MV-4-11 (cell line): ENCODE measurements around the gene CD34.
"Not testable (repeated sequence)": the region's sequence is repeated elsewhere in the genome, so short reads cannot be mapped to it uniquely, and the experiment has no call there.

Source experiments
- DNase-seq: peaks from one replicate; lab custom pipeline; 2025; lab: John Stamatoyannopoulos, UW

Gene CD34

DNA sequence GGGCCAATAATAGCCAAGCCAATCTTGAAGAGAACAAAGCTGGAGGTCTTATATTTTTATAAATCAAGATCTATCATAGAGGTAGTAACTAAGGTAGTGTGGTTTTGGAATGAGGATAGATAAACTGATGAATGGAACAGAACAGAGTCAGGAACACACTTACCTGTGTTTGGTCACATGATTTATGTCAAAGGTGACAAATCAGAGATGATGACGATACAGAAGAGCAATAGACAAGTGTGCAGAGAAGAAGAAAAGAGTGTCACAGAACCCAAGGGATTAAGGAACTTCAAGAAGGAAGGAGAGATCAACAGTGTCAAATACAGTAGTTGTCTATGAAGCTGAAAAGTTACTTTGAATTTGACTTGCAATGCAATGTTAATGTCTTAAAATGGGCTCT, 16.1 kb upstream of the CD34 start:
- no peak for DNase-seq

- DNase-seq: not testable (repeated sequence)
These were observed 15.0 kb upstream of the CD34 start for GRCh38 chr1:207925969-207926368.

DNA sequence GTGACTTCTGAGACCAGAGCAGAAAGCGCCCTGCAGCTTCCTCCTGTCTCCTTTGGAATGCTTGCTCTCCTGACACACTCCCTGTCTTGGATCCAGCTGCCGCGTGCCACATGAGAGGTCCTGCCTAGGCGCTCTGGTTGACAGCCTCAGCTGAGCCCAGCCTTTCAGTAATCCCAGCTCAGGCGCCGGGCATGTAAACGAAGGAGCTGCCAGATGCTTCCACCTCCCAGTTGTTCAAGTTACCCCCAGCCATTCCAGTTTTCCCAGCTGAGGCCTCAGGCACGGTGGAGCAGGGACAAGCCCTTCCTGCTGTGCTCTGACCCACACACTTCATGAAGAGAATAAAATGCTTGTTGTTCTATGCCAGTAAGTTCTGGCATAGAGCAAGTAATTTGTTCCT, 14.3 kb upstream of the CD34 start:
- no peak for DNase-seq

DNA sequence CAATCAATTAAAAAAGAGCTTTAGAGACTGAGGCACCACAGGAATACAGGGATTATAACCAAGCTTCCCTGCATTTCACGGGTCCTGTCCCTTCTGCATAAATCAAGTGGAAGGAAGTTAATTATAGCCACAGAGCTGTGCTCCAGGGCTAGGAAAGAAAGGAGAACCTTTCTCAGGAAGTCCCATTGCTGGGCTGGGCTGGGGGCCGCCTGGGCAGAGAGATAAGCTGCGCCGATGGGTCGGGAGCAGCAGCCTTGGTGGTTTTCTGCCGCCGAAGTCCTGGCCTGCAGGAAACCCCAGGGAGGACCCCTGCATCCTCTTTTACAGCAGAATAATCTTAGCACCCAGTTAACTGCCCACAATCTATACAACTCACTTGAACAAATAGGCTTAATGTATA, 12.6 kb upstream of the CD34 start:
- DNase-seq: no peak

DNA sequence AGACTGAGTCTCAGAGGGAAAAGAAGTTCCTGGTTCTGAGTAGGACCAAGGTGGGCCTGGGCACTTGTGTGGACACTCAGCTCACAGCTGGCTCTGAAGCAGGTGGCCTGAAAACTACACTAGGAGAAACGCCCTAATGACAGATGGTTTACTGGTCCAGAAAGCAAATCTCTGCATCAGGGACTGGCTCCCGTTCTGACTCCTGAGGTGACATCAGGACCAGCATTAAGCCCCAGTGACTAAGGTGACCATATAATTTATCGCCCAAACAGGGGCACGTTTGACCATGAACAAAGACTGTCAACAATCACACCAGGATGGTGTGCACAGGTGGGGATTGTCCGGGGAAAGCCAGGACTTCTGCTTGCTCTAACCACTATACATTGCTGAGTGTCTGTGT, 12.2 kb upstream of the CD34 start:
- DNase-seq: no peak

DNA sequence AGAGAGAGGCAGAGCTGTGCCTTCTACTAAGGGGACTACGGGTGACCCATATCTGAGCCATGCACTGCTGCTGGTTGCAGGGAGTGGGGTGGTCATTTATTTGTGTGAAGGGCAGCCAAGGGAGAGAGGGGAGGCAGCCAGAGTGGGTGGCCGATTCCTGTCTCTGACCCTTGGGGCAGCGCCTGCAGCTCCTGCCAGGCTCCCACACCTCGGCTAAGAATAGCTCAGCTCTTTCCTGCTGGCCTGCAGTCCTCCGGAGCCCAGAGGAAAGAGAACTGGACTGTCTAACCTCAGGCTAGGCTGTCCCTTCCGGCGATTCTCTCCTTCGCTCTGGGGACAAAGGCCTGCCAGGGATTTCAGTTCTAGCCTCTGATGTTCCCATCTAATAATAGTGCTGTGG, 11.6 kb upstream of the CD34 start:
- DNase-seq: no peak

- DNase-seq: no peak
These were observed 10.4 kb upstream of the CD34 start for GRCh38 chr1:207921321-207921720.

GRCh38 chr1:207920444-207921021, 9.6 kb upstream of the CD34 start:
- DNase-seq: no peak

DNA sequence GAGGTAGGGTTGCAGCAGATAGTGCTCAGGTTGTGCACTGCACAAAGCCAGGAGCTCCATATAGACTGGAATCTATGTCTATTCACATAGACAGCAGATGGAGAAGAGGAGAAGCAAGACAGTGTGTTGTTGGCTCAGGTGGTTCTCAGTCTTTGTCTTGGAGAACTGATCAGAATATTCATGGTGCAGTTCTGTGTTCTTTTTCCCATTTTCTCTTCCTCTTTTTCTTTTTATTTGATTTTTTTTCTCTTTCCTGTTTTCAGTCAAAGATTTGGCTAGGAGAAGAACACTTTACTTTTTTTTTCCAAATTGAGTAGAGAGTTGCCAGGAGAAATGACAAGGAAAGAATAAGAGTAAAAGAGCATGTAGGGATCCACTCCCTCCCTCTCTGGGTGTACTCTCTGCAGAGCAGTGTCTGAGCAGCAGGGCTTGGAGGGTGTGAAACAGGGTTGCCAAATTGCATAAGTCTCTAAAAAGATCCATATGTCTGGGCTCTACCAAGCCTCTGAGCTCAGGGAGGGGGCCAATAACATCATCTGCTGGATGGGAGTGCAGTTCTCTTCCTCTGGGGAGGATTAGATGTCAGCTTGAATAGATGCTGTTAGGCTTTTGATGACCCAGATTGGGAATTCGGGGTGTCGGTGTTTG, 8.7 kb upstream of the CD34 start:
- DNase-seq: peak; percentile 47

DNA sequence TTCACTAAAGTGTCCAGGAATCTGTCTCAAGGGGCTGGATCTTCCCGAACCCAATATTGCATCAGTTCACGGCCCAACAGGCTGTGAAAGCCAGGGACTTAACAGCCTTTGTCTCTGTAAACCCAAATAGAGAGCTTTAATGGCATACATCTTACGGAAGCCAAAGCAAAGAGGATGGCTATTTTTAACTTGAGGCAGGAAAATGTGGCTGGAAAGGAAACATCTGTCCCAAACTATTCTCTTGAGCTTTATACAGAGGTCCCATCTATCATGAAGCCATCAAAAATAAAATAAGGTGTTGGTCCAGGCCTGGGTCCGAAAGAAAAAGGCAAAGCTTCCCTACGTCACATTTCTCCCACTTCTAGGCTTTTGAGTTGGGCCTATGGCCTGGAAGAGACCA, 7.7 kb upstream of the CD34 start:
- no peak for DNase-seq

DNA sequence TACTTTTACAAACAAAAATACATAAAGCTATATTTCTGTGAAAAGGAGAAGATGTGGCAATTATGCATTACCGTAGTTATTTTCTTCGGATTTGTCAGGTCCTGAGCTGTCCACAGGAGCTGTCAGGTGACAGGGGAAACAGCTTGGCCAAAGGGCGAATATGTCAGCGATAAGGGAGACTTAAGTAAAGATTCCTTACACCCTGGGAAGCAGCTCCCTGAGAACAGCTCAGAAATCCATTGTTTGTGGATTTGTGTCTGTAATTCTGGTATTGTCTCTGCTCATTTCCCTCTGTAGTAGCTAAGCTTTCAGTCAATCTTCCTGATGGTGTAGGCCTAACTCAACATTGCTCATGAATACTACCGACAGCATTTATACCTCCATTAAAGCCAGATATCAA, 7.1 kb upstream of the CD34 start:
- DNase-seq: no peak

DNA sequence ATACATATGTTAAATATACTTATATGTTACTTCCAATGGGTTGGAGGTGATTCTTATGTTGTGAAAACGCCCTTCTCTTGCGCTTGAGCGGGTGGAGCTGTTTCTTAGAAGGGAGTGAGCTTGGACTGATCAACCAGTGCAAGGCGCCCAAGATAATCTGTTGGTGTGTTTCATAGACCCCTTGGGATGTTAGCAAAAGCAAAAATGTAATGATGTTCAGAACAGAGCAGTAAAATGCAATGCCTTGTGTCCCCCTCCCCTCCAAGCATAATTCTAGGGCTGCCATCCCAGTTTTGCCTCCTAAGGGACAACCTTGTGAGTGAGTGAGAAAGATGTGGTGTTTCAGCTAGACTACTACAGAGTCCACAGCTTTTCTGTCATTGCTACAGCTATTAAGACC, 6.2 kb upstream of the CD34 start:
- no peak for DNase-seq

GRCh38 chr1:207913951-207914350, 3.0 kb upstream of the CD34 start:
- DNase-seq: no peak

DNA sequence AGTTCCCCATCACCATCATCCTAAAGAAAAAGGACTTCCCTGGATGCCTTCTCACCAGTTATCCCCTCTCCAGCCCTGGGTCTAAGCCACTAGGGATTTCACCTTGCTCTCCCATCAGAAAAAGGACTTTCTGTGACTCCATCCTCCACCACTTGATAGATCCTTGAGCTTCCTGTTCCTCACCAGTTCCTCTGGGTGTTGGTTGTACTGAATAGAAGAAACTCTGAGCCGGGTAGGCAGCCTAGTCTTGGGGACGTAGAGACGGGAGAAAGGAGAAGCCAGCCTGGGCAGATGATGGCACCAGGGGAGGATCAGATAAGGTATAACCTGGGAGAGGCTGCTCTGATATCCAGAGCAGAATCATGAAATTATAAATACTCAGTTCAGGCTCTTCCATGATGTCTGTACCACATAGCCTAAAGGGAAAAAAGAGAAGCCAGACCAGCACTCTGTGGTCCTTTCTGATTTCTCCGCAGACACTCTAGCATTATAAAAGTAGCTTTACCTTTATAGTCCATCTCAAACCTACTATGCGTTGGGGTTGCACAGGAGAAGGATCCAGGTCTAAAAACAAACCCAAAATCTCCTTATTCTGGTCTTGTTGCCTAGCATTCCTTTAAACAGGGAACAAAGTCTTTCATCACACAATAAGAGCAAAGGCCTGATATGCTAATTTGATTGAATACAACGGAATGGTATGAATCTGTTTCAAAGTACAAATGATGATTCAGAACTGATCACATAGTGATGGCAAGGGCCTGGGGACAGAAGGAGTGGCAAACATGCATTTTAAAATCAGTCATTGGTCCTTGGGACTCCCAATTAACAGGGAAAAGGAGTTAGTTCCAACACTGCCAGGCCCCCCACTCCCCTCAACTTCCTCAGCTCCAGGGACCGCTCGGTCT, 1.2 kb upstream of the CD34 start:
- no peak for DNase-seq

- DNase-seq: no peak
These were observed 1.2 kb downstream of the CD34 start for GRCh38 chr1:207909687-207910086.

DNA sequence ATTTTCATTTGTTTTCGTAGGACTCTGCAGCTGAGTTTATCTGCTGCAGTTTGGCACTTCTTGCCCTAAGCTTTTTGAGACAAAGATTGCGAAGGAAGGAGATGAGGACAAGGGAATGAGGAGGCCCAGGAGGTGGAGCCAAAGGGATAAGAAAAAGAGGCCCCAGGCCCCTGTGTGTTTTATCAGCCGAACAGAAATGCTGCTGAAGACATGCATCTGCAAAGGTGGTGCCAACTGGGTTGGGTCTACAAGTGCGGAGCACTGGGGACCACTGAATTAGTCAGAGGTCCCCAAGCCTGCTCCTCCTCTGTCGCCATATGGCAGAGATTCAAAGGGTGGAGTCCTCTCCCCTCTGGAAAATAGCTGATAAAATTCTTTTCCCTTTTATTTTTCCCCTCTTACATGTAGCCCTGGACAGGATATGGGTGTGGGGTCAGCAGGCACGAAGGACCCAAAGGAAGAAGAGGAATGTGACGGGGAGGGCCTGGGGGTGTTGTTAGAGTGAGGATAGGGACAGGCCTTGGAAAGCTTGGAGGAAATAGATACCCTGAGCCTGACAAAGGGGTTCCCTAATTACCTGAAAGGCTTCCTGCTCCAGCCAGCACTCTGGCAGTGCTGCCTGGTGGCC, 2.7 kb downstream of the CD34 start:
- DNase-seq: peak; percentile 31

DNA sequence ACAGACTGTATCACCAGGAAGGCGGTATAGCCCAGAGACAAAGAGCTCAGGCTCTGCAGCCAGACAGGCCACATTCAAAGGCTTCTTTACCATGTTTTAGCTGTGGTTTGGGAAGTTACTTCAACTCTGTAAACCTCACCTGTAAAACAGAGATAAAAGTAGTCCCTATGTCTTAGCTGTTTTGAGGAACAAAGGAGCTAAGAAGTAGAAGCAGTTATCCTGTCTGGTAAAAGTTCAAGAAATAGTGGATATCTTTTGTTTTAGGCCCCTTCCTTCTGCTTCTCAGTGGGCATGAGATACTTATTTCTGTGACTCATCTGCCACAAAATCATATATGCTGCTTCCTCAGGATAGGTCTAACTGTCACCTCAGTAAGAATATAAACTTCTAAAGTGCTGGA, 6.5 kb downstream of the CD34 start:
- peak; percentile 42 for DNase-seq

GRCh38 chr1:207903767-207904166, 7.2 kb downstream of the CD34 start:
- DNase-seq: no peak

DNA sequence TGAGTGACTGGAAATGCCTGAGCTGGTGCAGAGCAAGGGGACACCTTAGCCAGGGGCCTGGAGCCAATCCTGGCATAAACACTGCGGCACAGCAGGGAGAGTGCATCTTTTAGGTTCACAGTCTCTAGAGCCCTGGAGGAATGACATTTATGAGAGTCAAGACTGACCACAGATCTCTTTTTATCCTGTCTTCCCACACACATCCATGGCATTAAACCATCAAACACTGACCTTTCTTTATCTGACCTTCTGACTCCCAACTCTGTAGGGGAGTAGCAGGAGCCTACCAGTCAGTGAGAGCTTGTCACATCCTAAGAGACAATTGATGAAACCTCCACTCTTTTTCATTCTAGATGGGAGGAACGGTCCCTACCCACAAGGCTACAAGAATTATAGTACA, 7.9 kb downstream of the CD34 start:
- no peak for DNase-seq

GRCh38 chr1:207902566-207902965, 8.4 kb downstream of the CD34 start:
- DNase-seq: no peak

DNA sequence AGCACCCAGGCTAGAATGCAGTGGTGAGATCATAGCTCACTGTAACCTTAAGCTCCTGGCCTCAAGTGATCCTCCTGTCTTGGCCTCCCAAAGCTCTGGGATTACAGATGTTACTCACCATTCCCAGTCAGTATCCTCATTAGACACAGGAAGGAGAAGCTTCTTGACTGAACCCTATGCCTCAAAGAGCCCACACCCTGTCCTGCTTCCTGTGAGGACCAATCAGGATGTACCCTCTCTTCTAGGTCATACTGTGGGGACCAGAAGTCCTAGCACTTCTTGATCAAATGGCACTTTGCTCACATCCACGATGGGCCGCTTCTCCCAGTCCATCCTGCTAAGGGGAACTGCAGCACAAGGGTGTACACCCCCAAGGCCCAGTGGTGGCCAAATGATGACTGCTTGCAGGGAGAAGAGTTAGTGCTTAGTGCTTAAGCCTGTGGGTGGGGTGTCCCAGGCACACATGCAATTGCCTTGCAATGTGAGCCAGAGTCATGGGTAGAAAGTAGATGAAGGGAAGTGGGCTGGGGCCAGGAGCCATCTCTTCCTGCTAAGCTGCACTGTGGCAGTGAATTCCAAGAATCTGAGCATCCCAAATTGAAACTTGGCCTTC, 9.8 kb downstream of the CD34 start:
- peak; percentile 26 for DNase-seq

- no peak for DNase-seq
These were observed 12.1 kb downstream of the CD34 start for GRCh38 chr1:207898836-207899235.
